GM19099 (cell line): Measurements from ENCODE around the gene PDE10A.

Experiments used
- POLR2A ChIP-seq: IDR thresholded peaks from 3 replicates; pipeline ENCODE4 v1.6.1; 2011; ENCODE audit warnings: low read depth; ENCODE audit not compliant: insufficient read length; ENCODE audit errors: extremely low read depth

Gene PDE10A

GRCh38 chr6:165652766-165653165 lies 10.3 kb downstream of the PDE10A start:
- TF ChIP-seq POLR2A: no peak

- TF ChIP-seq POLR2A: no peak
Observed at GRCh38 chr6:165649166-165650137, 13.6 kb downstream of the PDE10A start.

- TF ChIP-seq POLR2A: no peak
Observed at GRCh38 chr6:165647041-165647440, 16.0 kb downstream of the PDE10A start.

- no peak for TF ChIP-seq POLR2A
Observed at GRCh38 chr6:165645919-165646318, 17.1 kb downstream of the PDE10A start.

GRCh38 chr6:165644586-165645266 lies 18.3 kb downstream of the PDE10A start:
- no peak for TF ChIP-seq POLR2A

GRCh38 chr6:165643015-165643414 lies 20.0 kb downstream of the PDE10A start:
- TF ChIP-seq POLR2A: no peak

GRCh38 chr6:165641672-165642156 lies 21.3 kb downstream of the PDE10A start:
- no peak for TF ChIP-seq POLR2A

GRCh38 chr6:165640806-165641205 lies 22.2 kb downstream of the PDE10A start:
- no peak for TF ChIP-seq POLR2A

GRCh38 chr6:165638530-165638929 lies 24.5 kb downstream of the PDE10A start:
- no peak for TF ChIP-seq POLR2A

GRCh38 chr6:165637586-165637985 lies 25.5 kb downstream of the PDE10A start:
- no peak for TF ChIP-seq POLR2A

- TF ChIP-seq POLR2A: no peak
Observed at GRCh38 chr6:165636402-165637048, 26.5 kb downstream of the PDE10A start.

GRCh38 chr6:165635965-165636364 lies 27.1 kb downstream of the PDE10A start:
- TF ChIP-seq POLR2A: no peak

GRCh38 chr6:165634101-165634880 lies 28.8 kb downstream of the PDE10A start:
- no peak for TF ChIP-seq POLR2A

- no peak for TF ChIP-seq POLR2A
Observed at GRCh38 chr6:165632194-165632593, 30.8 kb downstream of the PDE10A start.
